Glomerular visceral epithelial cell (primary cell): ENCODE results near the gene PSMD8.
"Not testable (repeated sequence)": the region's sequence is repeated elsewhere in the genome, so short reads cannot be mapped to it uniquely, and the experiment has no call there.

Source experiments
- DNase-seq: peaks from one replicate; pipeline ENCODE4 v3.0.0-alpha.2; 2016; ENCODE audit errors: extremely low spot score

The PSMD8 gene

GRCh38 chr19:38411041-38411712, 36.8 kb downstream of the PSMD8 start:
- no peak for DNase-seq

- not testable (repeated sequence) for DNase-seq
Observed at GRCh38 chr19:38411898-38412297, 37.5 kb downstream of the PSMD8 start.

GRCh38 chr19:38412491-38412890, 38.1 kb downstream of the PSMD8 start:
- DNase-seq = no peak

- no peak for DNase-seq
Observed at GRCh38 chr19:38412961-38413360, 38.6 kb downstream of the PSMD8 start.

- no peak for DNase-seq
Observed at GRCh38 chr19:38413416-38413815, 39.0 kb downstream of the PSMD8 start.

GRCh38 chr19:38417146-38417543, 42.8 kb downstream of the PSMD8 start:
- no peak for DNase-seq

GRCh38 chr19:38417544-38418506, 43.5 kb downstream of the PSMD8 start:
- DNase-seq = no peak

GRCh38 chr19:38420935-38421334, 46.6 kb downstream of the PSMD8 start:
- no peak for DNase-seq

GRCh38 chr19:38421856-38422255, 47.5 kb downstream of the PSMD8 start:
- DNase-seq = no peak

- no peak for DNase-seq
Observed at GRCh38 chr19:38422438-38422837, 48.1 kb downstream of the PSMD8 start.

GRCh38 chr19:38424272-38424671, 49.9 kb downstream of the PSMD8 start:
- DNase-seq = no peak

GRCh38 chr19:38425222-38425809, 50.9 kb downstream of the PSMD8 start:
- DNase-seq = no peak

GRCh38 chr19:38425810-38426466, 51.6 kb downstream of the PSMD8 start, which contains the start of gene RASGRP4:
Gene RASGRP4, minus strand, starts transcription at chr19:38426219. Its CDS starts 128 bp downstream, at chr19:38426091.
- no peak for DNase-seq

GRCh38 chr19:38427035-38427677, 52.8 kb downstream of the PSMD8 start:
- DNase-seq = not testable (repeated sequence)

- no peak for DNase-seq
Observed at GRCh38 chr19:38429055-38429810, 54.9 kb downstream of the PSMD8 start.

GRCh38 chr19:38429811-38430156, 55.4 kb downstream of the PSMD8 start:
- no peak for DNase-seq

GRCh38 chr19:38430931-38431330, 56.6 kb downstream of the PSMD8 start:
- DNase-seq = no peak

GRCh38 chr19:38433268-38433733, 58.9 kb downstream of the PSMD8 start, which contains the start of gene RYR1:
Gene RYR1, plus strand, starts transcription at chr19:38433691. Its CDS starts 139 bp downstream, at chr19:38433830.
- no peak for DNase-seq
